Naive thymus-derived CD4-positive, alpha-beta T cell (primary cell): ENCODE data around the gene MOB1B. TPM values are rescaled to one million over a fixed set of nuclear protein-coding genes. Genes with fewer than 3 reads are reported as not detected.

ENCODE experiments used
- ATAC-seq: fragments of 150-1000 bp; cut with Tn5 transposase; 2 replicates; pipeline ENCODE4 v1.10.0; 2021; ENCODE audit warnings: mild to moderate bottlenecking, moderate library complexity
- CTCF ChIA-PET: fragments of 350-600 bp; sonication (Branson Sonifier 250); formaldehyde crosslinking; loops from one replicate; lab custom pipeline; 2021; ENCODE audit warnings: antibody characterized with exemption; lab: Charles Lee
- POLR2A ChIA-PET: fragments of 350-600 bp; sonication (Branson Sonifier 250); formaldehyde crosslinking; loops from one replicate; lab custom pipeline; 2021; ENCODE audit warnings: antibody characterized with exemption, inconsistent platforms; lab: Charles Lee
- DNase-seq, 9 donors: peaks; one replicate each; pipeline versions ENCODE4 v3.0.0 to v3.0.0-alpha.2; 2020 to 2022; ENCODE audit warnings: mixed read lengths in 1 of 9
- H3K27ac ChIP-seq: one replicate; pipeline ENCODE4 v1.7.0; 2013; ENCODE audit warnings: mild to moderate bottlenecking, low read depth, low read length, moderate library complexity
- H3K27me3 ChIP-seq, 2 donors: one replicate each; pipeline ENCODE4 v1.7.0; 2013; ENCODE audit warnings: low read length in 2 of 2, mild to moderate bottlenecking in 2 of 2, moderate library complexity in 2 of 2; ENCODE audit not compliant: control insufficient read depth in 2 of 2, insufficient read depth in 2 of 2
- H3K36me3 ChIP-seq, 3 experiments: 1 replicate in 2 of 3; 2 replicates in 1 of 3; pipeline ENCODE4 v1.7.0; 2013; ENCODE audit warnings: low read length in 3 of 3, mild to moderate bottlenecking in 3 of 3, moderate library complexity in 1 of 3; ENCODE audit not compliant: insufficient read depth in 3 of 3, control insufficient read depth in 2 of 3
- H3K4me1 ChIP-seq, 2 donors: one replicate each; pipeline ENCODE4 v1.7.0; 2013; ENCODE audit warnings: low read length in 2 of 2, mild to moderate bottlenecking in 2 of 2, moderate library complexity in 1 of 2; ENCODE audit not compliant: control insufficient read depth in 2 of 2, insufficient read depth in 2 of 2
- H3K4me3 ChIP-seq: 2 replicates; pipeline ENCODE4 v1.7.0; 2013; ENCODE audit warnings: mild to moderate bottlenecking, low read length
- H3K9me3 ChIP-seq, 3 experiments: 1 replicate in 2 of 3; 2 replicates in 1 of 3; pipeline ENCODE4 v1.7.0; 2013; ENCODE audit warnings: low read length in 3 of 3; ENCODE audit not compliant: control insufficient read depth in 2 of 3
- H3K27ac Mint-ChIP-seq, 9 donors: one replicate each; pipeline ENCODE4 v1.8.0; 2020 to 2022; ENCODE audit warnings: mixed read lengths in 9 of 9, mild to moderate bottlenecking in 8 of 9, moderate library complexity in 5 of 9, inconsistent platforms in 2 of 9
- H3K27me3 Mint-ChIP-seq, 5 donors: one replicate each; pipeline ENCODE4 v1.8.0; 2021 to 2022; ENCODE audit warnings: mixed read lengths in 5 of 5, mild to moderate bottlenecking in 1 of 5
- H3K36me3 Mint-ChIP-seq, 5 donors: one replicate each; pipeline ENCODE4 v1.8.0; 2020 to 2022; ENCODE audit warnings: mixed read lengths in 5 of 5, mild to moderate bottlenecking in 3 of 5, inconsistent platforms in 1 of 5
- H3K4me1 Mint-ChIP-seq, 7 donors: one replicate each; pipeline ENCODE4 v1.8.0; 2020 to 2022; ENCODE audit warnings: mixed read lengths in 7 of 7, mild to moderate bottlenecking in 3 of 7, inconsistent platforms in 1 of 7
- H3K4me3 Mint-ChIP-seq, 10 donors: one replicate each; pipeline ENCODE4 v1.8.0; 2020 to 2022; ENCODE audit warnings: mild to moderate bottlenecking in 10 of 10, mixed read lengths in 10 of 10, moderate library complexity in 6 of 10, inconsistent platforms in 2 of 10
- H3K9me3 Mint-ChIP-seq, 11 donors: one replicate each; pipeline ENCODE4 v1.8.0; 2020 to 2022; ENCODE audit warnings: mixed read lengths in 11 of 11, mild to moderate bottlenecking in 4 of 11, inconsistent platforms in 1 of 11, moderate library complexity in 1 of 11
- intact Hi-C, 2 donors: fragments of 100-400 bp; cut with micrococcal nuclease; formaldehyde crosslinking; loops; one replicate each; pipeline ENCODE4 v1.15.1; 2023
- polyA plus RNA-seq, 2 donors: library from polyadenylated mRNA; unstranded; fragments of 300-500 nt; fragmentation: Illumina TruSeq; gene quantifications; one replicate each; pipeline ENCODE4 v1.2.3, GENCODE V29; 2021
- total RNA-seq, 6 experiments: library from RNA in 5 of 6; stranded (reverse) in 5 of 6; gene quantifications; 1 replicate in 5 of 6; 2 replicates in 1 of 6; pipeline ENCODE4 v1.2.3 and lab custom pipeline; 2021 to 2026

Gene MOB1B
- total and polyA plus RNA-seq, 7 experiments from 2014 or later, result 2.0 to 20.3 (median 12.4) TPM

GRCh38 chr4:70943114-70943513 lies 40.9 kb downstream of the MOB1B start:
- no peak for DNase-seq
- H3K27me3 Mint-ChIP-seq, result no peaks in the 10 kb centered on the region

GRCh38 chr4:70945046-70945445 lies 42.9 kb downstream of the MOB1B start:
- H3K27ac ChIP-seq, result no peak overlapping the region
- intact Hi-C loops, result no loop called here
- Mint-ChIP-seq H3K27me3 (no peaks in the 10 kb centered on the region), H3K36me3 (peaks cover 0 to 25% (median 22%) of the 10 kb centered on the region in 5 donors), H3K27ac (no peak overlapping the region), H3K4me3 (no peak overlapping the region), H3K9me3 (peaks cover 0 to 4% (median 0%) of the 10 kb centered on the region in 11 donors), H3K4me1 (peaks cover 10 to 53% (median 27%) of the 10 kb centered on the region in 7 donors)
- POLR2A ChIA-PET, result no interaction called here
- ATAC-seq (peak; percentile 76), DNase-seq (no peak)
- no peaks in the 10 kb centered on the region for H3K36me3 ChIP-seq
- CTCF ChIA-PET, result no interaction called here
- H3K4me3 ChIP-seq, result no peak overlapping the region
- no peaks in the 10 kb centered on the region for H3K9me3 ChIP-seq
- H3K27me3 ChIP-seq, result no peaks in the 10 kb centered on the region
- H3K4me1 ChIP-seq, result no peaks in the 10 kb centered on the region

More at GRCh38 chr4:70943114-70943513, 40.9 kb downstream of the MOB1B start:
- Mint-ChIP-seq H3K36me3 (peaks cover 0 to 31% (median 25%) of the 10 kb centered on the region in 5 donors), H3K4me3 (no peak overlapping the region), H3K4me1 (peaks cover 10 to 47% (median 18%) of the 10 kb centered on the region in 7 donors), H3K27ac (peak overlapping the region in 1 of 9 donors; percentile 47), H3K9me3 (peaks cover 0 to 4% (median 0%) of the 10 kb centered on the region in 11 donors)
- Histone ChIP-seq H3K4me1 (no peaks in the 10 kb centered on the region), H3K4me3 (no peak overlapping the region), H3K36me3 (no peaks in the 10 kb centered on the region), H3K27me3 (no peaks in the 10 kb centered on the region), H3K27ac (no peak overlapping the region), H3K9me3 (no peaks in the 10 kb centered on the region)
- intact Hi-C loops, result no loop called here
- ATAC-seq, result peak; percentile 55
- ChIA-PET CTCF (interaction anchor here (1.0 kb wide), 1 partner anchor 15 kb away, joined by 3 read pairs; no protein-coding TSS in a partner anchor), POLR2A (no interaction called here)

DNA sequence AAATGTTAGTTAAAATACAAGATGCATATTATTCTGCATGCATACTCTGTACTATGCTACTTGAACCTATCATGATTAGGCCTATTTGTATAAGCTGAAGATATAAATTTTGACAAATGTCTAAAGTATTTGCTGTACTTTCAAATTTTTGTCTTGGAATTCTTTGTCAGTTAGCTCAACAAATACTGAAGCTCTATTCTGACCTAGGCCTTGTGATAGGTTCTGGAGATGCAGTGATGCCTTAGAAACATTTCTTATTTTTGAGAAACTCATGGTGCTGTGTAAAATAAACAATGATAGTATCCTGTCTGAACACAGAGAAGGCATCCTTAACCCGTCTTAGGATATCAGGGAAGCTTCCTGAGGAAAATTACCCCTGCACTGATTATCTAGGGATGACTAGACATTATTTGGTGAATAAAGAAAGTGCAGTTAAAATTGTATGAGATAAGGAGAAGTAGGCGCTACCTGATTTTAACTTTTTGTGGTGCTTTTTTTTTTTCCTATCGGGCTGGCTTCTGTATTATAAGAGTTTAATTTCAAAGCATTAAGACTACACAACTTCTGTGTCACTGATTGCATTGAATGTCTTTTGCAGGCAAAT lies 43.4 kb downstream of the MOB1B start:
- Histone ChIP-seq H3K4me1 (no peaks in the 10 kb centered on the region), H3K27ac (no peak overlapping the region), H3K9me3 (no peaks in the 10 kb centered on the region), H3K36me3 (no peaks in the 10 kb centered on the region), H3K4me3 (no peak overlapping the region), H3K27me3 (no peaks in the 10 kb centered on the region)
- Mint-ChIP-seq H3K27ac (no peak overlapping the region), H3K4me3 (no peak overlapping the region), H3K9me3 (peaks cover 0 to 4% (median 0%) of the 10 kb centered on the region in 11 donors), H3K4me1 (peaks cover 9 to 50% (median 27%) of the 10 kb centered on the region in 7 donors), H3K27me3 (no peaks in the 10 kb centered on the region), H3K36me3 (peaks cover 0 to 22% (median 19%) of the 10 kb centered on the region in 5 donors)
- CTCF ChIA-PET, result no interaction called here
- ATAC-seq (peak; percentile 23), DNase-seq (no peak)
- intact Hi-C loops, result no loop called here
- POLR2A ChIA-PET, result no interaction called here

DNA sequence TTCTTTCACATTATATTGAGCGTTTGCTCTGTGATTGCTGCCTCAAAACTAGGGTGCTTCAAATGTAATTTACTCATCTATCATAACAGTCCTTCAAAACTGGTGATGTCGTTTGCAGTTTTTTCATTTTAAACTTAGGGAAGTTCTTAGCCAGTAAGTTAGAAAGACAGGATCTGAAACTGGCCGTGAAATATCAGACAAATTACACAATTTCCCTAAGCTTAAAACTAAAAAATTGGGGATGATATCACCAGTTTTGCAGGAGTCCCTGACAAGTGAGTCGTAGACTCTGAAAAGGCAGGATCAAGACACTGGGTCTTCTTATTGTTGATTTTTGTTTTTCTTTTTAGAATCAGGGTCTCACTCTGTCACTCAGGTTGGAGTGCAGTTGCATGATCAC lies 44.8 kb downstream of the MOB1B start:
- no peak overlapping the region for H3K4me3 ChIP-seq
- CTCF ChIA-PET, result no interaction called here

DNA sequence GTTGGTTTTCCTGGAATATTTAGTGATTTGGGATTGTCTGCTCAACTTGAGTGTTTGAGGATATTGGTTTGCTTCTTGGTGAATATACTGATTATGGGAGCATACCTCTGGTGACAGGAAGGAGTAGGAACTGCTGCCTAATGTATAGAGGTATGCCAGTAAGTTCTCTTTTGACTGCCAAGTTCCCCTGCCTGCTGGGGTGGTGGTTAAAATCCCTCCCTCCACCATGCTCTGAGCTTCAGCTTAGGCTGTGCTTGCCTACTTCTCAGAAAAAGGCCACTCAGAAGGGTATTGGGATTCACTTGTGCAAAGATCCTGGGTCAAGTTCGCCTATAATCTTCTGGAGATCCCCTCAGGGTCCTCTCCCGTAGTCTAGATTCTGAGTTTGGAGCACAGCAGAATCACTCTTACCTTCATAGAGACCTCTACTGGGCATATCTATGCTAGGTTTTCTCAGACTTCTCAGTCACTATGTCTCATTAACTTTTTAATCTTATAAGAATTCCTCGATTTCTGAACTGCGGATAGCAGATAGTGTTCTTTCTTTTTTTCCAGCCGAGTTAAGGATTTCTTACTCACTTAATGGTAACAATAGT lies 46.6 kb downstream of the MOB1B start:
- H3K36me3 Mint-ChIP-seq, result peaks cover 0 to 9% (median 8%) of the 10 kb centered on the region in 5 donors
- no peaks in the 10 kb centered on the region for H3K27me3 Mint-ChIP-seq
- no peaks in the 10 kb centered on the region for H3K27me3 ChIP-seq
- DNase-seq (no peak), ATAC-seq (peak; percentile 35)
- CTCF ChIA-PET, result no interaction called here
- no peaks in the 10 kb centered on the region for H3K9me3 ChIP-seq
- H3K27ac ChIP-seq, result no peak overlapping the region
- peak overlapping the region in 1 of 9 donors; percentile 11 for H3K27ac Mint-ChIP-seq
- no peaks in the 10 kb centered on the region for H3K4me1 ChIP-seq
- H3K4me3 Mint-ChIP-seq, result no peak overlapping the region
- H3K4me1 Mint-ChIP-seq, result peaks cover 8 to 48% (median 30%) of the 10 kb centered on the region in 7 donors
- POLR2A ChIA-PET, result no interaction called here
- intact Hi-C loops, result loop anchor here in 1 of 2 donors (1.0 kb wide), 1 partner anchor 296 kb away; no protein-coding TSS in a partner anchor
- no peaks in the 10 kb centered on the region for H3K36me3 ChIP-seq
- H3K9me3 Mint-ChIP-seq, result peaks cover 0 to 3% (median 0%) of the 10 kb centered on the region in 11 donors
- H3K4me3 ChIP-seq, result no peak overlapping the region

More for the DNA sequence above, 44.8 kb downstream of the MOB1B start:
- no peaks in the 10 kb centered on the region for H3K4me1 ChIP-seq
- no peak for ATAC-seq
- H3K36me3 ChIP-seq, result no peaks in the 10 kb centered on the region
- Mint-ChIP-seq H3K9me3 (peaks cover 0 to 4% (median 0%) of the 10 kb centered on the region in 11 donors), H3K4me1 (peaks cover 7 to 46% (median 27%) of the 10 kb centered on the region in 7 donors), H3K36me3 (peaks cover 0 to 15% (median 10%) of the 10 kb centered on the region in 5 donors), H3K4me3 (no peak overlapping the region), H3K27me3 (no peaks in the 10 kb centered on the region), H3K27ac (no peak overlapping the region)
- intact Hi-C loops, result no loop called here
- DNase-seq, result no peak
- no peaks in the 10 kb centered on the region for H3K27me3 ChIP-seq
- POLR2A ChIA-PET, result no interaction called here
- no peak overlapping the region for H3K27ac ChIP-seq
- no peaks in the 10 kb centered on the region for H3K9me3 ChIP-seq

DNA sequence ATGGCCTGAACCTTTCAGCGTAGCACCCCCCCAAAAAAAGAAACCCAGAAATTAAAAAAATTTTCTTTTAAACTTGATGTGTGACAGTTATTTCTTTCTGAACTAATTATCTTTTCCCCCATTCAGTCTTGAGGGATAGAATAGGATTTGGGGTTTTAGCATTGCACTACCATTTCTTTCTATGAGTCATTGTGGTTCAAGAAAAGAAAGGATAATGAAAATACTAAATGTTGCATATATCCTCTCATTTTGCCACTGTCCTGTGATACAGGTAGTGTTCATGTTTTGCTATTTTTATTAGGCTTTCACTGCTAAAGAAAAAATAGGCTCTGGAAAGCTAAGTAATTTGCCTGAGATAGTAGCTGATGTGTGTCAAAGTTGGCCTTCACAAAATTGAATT lies 51.9 kb downstream of the MOB1B start:
- no peak overlapping the region for H3K4me3 Mint-ChIP-seq
- H3K36me3 Mint-ChIP-seq, result no peaks in the 10 kb centered on the region
- H3K4me1 Mint-ChIP-seq, result peaks cover 7 to 24% (median 15%) of the 10 kb centered on the region in 7 donors
- no peaks in the 10 kb centered on the region for H3K4me1 ChIP-seq
- H3K27me3 Mint-ChIP-seq, result no peaks in the 10 kb centered on the region
- no peak overlapping the region for H3K4me3 ChIP-seq
- peaks cover 0 to 4% (median 0%) of the 10 kb centered on the region in 3 experiments for H3K36me3 ChIP-seq
- H3K27ac Mint-ChIP-seq, result no peak overlapping the region
- ATAC-seq (no peak), DNase-seq (no peak)
- CTCF ChIA-PET, result no interaction called here
- no peak overlapping the region for H3K27ac ChIP-seq
- no peaks in the 10 kb centered on the region for H3K9me3 ChIP-seq
- H3K27me3 ChIP-seq, result no peaks in the 10 kb centered on the region
- POLR2A ChIA-PET, result no interaction called here
- H3K9me3 Mint-ChIP-seq, result no peaks in the 10 kb centered on the region
- intact Hi-C loops, result loop anchor here in 1 of 2 donors (10.0 kb wide), 1 partner anchor 49 kb away; the partner anchor contains the start of gene MOB1B
